KBM-7 (cell line): ENCODE data around the gene SUGCT.

ENCODE experiments used
- DNase-seq: peaks from one replicate; pipeline ENCODE4 v3.0.0-alpha.2; 2015
- in situ Hi-C: fragments of 300-500 bp; cut with MboI; formaldehyde crosslinking; loops from 2 replicates; pipeline ENCODE4 v1.14.3; 2020; ENCODE audit warnings: low sequenced_read_pairs, low pct_unique_long_range_greater_than_20kb, mixed read lengths

Gene SUGCT

DNA sequence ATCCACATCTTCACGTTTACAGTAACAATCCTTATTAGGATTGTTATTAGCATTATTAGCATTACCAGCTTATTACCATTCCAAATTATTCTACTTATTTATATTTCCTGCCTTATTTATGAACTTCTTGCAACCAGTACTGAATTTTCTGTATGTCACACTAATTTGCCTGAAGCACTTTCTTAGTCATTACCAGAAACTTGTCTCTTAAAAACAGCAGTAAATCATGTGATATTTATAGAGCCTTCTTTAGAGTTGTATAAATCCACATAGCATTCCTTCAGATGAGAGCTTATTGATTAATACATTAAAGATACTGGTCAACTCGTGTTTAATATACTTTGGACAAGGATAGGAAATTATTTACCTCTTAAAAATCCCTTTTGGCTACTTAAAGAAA, 618.6 kb downstream of the SUGCT start:
- no peak for DNase-seq
- in situ Hi-C loops, result no loop called here

DNA sequence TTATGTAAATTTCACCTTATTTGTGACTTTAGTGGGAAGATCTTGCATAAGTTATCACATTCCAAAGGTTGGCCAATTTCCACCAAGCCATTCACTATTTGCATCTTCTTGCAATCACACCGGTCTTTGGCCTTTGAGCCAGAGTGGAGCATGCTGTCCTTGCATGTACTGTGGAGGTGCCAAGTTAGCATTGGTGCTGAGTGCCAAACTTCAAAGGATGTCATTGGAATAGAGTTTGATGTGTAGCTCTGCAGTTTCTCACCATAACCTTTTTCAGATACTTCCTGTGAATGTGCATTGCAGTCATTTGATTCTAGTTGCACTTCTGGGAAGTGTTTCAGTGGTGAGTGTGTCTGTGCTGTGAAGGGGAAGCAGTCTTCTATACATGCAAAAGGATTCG, 620.6 kb downstream of the SUGCT start:
- in situ Hi-C loops, result no loop called here
- no peak for DNase-seq

DNA sequence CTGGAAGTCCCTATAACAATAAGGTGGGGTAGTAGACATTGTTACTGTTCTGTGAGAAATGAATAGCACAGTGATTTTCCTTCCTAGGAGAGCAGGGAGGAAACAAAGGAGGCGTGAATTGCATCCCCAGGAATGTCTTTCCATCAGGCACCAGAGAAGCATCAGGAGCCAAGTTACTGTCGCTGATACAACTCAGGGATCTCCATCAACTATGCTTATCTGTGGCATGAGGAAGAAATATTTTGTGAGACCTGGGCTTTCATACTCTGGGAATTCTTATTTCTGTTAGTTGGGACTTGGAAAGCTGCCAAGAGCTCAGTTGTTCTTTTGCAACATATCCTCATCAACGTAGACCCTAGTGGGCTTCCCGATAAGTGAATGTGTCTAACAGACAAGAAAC, 622.3 kb downstream of the SUGCT start:
- DNase-seq, result no peak
- in situ Hi-C loops, result no loop called here

DNA sequence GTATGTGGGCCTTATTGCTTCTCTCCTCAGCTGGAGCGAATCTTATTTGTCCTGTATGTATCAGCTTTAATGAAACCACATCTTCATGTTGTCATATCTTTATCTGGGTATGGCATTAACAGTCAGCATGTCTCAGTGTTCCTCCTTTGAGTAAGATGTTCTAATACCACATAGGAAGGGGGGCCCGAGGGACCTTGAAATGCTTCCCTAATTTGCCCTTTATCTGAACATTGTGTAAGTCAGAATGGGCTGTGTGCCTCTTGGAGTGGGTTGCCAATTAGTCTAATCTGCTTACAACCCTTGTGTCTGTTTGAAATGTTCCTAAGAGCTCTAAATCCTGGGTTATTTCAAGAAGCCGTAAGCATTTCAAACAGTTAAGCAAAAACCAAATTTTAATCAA, 623.8 kb downstream of the SUGCT start:
- DNase-seq, result no peak

DNA sequence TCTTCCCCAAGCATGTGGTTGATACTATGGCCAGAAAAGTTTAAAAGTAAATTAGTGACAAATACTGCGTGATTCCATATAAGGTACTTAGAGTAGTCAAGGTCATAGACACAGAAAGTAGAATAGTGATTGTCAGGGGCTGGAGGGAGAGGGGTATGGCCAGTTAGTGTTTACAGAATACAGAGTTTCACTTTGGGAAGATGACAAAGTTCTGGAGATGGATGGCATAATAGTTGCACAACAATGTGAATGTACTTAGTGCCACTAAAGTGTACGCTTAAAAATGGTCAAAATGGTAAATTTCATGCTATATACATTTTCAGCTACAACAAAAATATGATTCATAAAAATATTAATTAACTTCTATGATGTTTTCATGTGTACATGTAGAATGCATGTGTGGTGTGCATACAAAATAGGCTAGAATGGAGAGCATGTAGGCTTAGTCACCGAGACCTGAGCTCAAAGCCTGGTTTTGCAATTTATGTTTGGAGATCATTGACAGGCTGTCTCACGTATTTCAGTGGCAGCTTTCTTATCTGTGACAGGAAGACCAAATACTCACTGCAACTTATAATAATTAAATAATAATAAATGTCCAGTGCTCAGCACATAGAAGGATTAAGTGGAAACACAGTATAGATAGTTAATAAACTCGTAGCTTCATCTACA, 625.6 kb downstream of the SUGCT start:
- no peak for DNase-seq
- in situ Hi-C loops, result no loop called here

More for the DNA sequence above, 623.8 kb downstream of the SUGCT start:
- in situ Hi-C loops, result no loop called here

DNA sequence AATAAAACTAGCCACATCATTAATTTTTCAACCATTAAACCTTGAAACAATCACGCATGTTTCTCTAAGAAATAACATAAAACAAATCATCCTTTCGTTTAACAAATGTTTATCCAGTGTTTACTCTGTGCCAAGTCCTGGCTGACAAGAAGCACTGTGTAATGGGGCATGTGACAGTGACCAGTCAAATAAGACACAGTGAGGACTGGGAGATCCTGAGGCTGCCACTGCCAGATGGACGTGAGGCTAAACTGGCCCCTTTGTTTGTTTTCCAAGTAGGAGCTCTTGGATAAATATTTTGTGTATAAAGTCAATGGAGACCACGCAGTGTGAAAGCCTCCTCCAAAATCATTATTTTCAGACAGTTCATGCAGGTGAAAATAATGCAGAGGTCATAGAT, 626.2 kb downstream of the SUGCT start:
- in situ Hi-C loops, result no loop called here
- no peak for DNase-seq

DNA sequence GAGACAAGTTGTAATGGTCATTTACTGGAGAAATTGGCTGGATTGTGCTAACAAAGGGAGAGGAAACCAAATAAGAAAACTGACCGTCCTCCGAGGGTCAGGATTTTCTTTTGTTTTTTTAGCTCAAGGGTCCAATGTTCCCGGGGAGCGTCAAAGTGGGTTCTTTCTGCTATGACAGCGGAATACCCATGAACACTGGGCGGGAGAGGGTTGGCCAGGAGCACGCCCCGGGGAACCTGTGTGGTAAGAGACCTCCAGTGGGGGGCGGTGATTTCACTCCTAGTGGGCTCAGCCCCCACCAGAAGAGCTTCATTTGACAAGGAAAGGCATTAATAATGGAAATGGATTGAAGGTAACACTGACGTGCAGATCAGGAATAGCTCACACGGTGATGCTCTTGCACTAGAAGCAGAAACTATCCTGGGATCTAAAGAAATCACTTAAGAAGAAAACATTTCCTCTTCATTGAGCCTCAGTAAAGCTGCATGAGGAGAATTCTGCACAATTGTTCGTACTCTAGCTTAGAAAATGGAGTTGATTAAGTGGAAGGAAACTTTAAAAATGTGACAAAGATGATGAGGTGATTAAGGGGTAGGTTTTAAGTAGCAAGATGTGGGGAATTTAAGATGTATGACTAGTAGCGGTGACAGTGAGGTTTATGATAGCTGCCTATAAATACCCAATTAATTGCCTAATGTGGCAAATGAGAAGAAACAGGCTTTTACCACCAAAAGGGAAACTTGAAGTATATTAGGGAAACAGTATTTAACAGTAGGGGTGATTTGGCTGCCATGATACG, 627.2 kb downstream of the SUGCT start:
- DNase-seq, result no peak
- in situ Hi-C loops, result no loop called here

DNA sequence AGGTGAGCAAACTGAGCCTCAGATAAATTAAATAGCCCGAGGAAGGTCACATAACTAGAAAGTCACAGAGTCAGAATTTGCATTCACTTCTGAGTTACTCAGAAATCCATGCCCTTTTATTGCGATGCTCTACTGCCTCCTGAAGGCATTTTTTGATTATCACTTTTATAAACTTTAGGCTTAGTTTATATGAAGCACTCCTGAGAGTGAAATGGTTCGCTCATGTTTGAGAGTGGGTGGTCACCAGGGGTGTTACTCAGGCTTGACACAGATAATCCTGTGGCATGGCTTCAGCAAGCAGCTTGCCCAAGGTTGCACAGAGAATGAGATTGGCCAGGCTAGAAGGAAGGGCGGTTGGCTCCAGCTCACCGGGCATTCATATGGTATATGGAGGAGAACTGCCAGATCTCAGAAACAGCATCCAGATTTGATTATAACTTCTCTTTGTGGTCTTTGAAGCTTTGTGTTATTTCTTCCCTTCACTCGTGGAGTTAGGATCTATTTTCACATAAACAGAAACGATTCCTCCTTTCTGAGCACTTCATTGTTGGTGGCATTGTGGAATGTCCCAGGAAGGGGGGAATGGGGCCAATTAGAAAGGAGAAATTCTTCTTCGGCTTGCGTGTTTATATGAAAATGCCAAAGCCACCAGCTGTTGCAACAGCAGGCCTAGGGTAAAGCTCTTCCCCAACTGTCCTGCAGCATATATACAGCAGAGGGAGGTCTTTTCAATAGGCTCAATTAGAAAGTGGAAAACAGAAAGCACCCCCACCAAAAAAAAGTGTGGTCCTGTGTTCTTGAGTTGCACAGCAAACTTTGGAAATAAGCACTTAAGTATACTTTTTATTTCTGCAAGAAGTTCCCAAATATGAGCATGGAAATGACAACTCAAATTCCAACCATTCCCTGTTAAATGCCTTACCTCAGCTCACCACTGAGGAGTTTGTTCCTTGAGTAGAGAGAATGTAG, 628.8 kb downstream of the SUGCT start:
- no peak for DNase-seq
- in situ Hi-C loops, result no loop called here

DNA sequence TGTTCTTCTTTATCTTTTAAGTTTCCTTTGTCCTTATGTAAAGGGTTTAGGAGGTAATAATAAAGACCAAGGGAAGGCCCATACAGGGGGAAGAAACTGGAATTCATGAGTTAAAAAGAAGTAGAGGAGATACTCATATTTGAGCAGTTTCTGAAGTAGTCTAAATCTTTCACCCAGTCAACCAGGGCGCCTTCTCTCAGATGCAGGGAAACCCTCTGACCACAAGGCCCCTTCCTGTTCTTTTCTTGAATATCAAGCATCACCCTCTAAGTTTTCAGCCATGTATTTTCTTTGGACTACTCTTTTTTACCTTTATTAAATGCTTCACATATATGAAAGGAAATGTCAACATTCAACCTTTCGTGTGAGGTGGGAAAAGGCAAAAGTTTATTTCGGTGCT, 630.8 kb downstream of the SUGCT start:
- in situ Hi-C loops, result no loop called here
- DNase-seq, result no peak

DNA sequence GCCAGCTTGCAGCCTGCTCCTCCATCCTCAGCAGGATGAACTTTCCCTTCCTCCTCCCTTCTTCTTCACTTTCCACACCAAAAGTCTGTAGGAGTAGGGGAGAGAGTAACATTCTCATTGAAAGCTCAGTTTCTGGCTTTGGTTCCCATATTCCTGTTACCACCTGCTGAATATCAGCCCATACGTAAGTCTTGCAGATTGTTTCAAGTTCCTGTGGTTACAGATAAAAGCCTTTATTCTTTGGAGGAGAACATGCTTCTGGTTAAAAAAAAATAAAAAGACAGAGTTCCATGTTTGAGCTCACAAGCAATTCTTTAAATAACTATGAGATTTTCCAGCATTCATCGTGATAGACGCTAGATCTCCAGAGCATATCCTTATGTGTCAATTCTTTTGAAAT, 637.3 kb downstream of the SUGCT start:
- in situ Hi-C loops, result no loop called here
- DNase-seq, result no peak

DNA sequence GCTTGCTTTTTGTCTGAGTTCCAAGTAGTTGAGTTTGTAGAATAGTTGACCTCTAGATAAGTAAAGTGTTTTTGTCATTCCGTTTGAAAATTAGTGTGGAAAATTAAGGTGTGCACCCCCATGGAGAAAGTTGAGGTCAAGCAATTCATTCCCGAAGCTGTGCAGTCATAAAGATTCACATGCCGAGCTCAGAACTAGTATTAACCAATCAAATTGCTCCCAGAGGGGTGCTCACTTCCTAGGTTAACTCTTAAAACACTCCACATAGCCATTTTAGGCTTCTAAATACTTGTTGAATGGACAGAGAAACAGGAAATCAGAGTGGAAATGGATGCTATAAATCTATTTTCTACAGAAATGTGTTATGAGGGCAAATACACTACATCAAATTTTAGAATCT, 638.9 kb downstream of the SUGCT start:
- DNase-seq, result no peak
- in situ Hi-C loops, result no loop called here

DNA sequence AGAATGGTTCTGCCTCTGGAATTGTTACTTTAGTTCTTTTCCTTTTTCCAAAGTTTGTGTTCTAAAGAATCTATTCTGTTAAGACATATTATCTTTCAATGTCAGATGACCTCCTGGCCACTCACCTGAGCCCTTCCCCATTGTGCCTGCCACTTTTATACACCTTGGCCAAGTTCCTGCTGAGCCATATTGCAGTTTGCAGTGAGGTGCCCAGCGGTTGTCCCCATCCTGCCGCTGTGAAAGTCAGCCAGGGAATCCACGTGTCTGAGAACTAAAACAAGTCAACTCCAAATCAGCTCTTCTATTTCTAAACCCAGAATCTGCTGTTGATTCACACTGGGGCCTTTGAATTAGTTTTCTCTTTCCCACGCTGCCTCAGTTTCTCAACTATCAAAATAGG, 641.1 kb downstream of the SUGCT start:
- DNase-seq, result no peak
- in situ Hi-C loops, result no loop called here

DNA sequence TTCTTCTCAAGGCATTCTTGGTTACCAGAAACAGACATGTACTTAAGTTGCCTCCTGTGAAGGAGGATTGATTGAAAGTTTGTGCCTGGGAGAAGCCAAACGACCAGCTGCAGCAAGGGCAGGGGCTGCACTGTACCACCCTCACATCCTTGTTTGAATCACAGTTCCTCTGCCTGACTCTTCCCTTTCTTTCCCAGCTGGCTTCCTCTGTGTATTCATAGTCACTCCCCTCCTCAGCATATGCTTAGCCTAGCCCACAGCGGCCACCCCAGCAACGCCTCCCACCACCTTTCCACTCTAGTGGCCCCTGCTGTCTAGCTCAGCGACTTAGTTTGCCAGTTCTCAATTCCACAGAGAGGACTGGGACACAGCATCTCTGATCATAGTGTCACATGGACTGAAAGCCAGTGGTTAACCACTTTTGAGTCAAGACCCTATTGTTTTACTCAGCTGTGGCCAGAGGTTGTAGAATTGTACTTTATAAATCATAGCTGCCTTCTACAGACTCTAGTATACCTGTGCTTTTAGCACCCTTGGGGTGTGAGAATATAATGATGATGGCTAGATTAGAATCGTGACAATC, 643.0 kb downstream of the SUGCT start:
- in situ Hi-C loops, result no loop called here
- DNase-seq, result no peak

DNA sequence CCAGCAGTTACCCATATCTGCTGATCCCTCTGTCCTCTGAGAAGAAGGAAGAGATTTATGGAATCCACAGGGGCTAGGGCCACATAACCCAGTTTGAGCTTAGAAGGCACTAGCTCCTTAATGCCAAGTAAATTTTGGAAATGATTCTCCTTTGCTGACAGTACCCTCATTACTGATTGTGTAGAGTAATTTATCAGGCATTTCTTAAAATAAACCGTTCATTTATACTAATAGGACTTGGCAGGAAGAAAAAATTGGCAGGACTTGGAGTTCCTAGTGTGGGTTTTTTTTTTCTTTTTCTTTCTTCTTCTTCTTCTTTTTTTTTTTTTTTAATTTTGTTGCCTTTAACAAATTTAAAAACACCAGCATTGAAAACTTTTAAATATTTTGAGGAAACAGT, 645.7 kb downstream of the SUGCT start:
- in situ Hi-C loops, result no loop called here
- no peak for DNase-seq

DNA sequence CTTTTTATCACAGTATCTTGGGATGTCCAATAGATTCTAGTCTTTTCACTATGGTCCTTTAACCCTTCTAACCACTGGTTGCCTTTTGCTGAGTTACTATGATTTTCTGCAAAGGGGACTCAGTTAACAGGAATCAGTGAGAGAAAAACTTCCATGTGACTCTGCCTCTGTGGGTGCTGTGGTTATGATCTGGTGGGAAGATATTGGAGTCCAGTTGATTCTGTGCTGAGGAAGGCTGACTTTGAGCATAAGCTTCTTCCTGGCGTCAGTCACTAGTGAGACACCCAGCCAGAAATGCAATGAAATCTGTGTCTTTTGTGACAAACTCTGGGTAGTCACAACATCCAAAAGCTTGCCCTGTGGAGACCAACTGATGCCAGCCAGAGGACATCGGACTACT, 648.0 kb downstream of the SUGCT start:
- DNase-seq, result no peak
- in situ Hi-C loops, result no loop called here

DNA sequence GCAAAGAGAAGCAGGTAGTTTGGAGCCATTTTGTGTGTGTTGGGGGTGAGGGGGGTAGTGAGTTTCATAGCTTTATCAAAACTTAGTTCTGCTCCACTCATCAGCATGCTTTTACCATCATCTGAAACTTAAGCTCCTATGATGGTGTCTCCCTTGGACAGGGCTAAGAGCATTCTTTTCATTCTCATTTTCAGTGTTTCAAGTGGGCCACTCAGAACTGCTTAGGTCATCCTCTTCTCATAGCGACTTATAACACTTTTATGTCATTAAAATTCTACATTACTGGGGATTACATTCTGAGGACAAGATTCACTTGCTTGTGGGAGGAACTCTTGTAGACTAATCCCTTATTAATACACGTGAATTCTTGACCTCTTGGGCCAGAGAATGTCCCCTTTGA, 649.4 kb downstream of the SUGCT start:
- DNase-seq, result no peak
- in situ Hi-C loops, result no loop called here

DNA sequence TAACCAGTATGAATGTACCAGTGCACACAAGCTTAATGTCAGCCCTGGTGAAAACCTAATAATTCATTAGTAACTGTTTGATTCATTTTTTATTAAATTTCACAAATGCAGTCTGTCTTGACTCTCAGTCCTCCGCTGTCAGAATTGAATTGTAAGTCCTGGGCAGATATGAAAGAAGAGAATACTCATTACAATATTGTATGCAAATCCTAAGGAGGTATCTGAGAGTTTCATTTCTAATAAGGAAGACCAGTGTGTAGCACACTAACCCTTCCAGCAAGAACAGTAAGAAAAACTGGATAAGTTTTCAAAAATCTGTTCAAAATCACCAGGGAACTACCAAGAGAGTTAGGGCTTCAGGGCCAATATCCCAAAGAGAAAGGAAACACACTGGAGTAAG, 652.1 kb downstream of the SUGCT start:
- no peak for DNase-seq
- in situ Hi-C loops, result no loop called here

DNA sequence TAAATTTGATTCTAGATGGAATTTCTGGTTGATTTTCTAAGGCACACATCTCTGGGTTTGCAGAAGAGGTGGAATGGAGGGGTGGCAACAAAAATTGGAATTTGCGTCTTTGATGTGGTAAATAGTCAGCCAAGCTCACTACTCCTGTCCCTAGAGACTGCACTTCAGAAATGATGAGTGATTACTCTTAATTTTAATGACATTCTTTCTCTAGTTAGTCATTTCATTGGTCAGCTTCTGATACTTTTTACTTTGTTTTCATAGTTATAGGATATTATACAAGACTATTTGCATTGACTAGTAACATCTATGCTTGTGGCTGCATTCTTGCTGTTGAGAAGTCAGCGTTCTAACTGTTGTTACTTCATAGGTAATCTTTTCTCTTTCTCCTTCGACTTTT, 658.3 kb downstream of the SUGCT start:
- in situ Hi-C loops, result no loop called here
- DNase-seq, result no peak

DNA sequence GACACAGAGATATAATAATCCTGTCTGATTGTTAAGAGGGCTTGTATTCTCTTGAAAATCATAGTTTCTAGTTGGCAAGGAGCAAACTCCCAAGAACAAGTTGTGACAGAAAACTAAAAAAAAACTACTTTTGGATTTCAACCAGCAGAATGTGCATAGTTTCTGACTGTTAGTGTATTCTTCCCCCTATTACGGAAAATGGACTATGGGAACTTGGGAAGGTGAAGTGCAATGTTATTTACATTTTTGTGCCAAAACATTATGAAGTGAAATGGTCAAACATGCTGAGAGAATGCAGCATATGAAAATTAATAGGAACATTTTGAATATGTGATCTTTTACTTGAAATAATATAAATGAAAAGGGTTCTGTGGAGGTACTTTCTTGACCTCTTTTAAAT, 660.8 kb downstream of the SUGCT start:
- in situ Hi-C loops, result no loop called here

DNA sequence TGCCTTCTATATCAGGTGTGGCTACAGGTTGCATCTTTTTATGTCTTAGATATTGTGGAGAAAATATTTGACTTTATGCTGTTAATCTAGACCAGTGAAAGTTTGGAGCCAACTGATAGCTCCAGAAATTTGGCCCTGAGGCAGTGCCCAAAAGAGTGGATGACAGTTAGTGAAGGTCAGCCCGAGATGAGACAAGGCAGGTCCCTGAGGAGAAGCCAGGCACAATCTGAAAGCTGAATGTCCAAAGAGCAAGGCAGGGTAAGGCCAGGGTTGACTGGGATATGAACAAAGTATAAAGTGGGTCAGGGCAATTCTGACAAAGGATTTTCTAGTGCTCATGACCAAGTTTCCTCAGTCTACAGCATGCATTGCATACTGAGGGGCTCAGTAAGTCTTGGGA, 661.9 kb downstream of the SUGCT start:
- no peak for DNase-seq
- in situ Hi-C loops, result no loop called here

More for the DNA sequence above, 660.8 kb downstream of the SUGCT start:
- no peak for DNase-seq
